A549 (cell line): ENCODE data around the gene SLC32A1. TPM values are rescaled to one million over a fixed set of nuclear protein-coding genes. Genes with fewer than 3 reads are reported as not detected.

Experiments used
- ATAC-seq, 2 experiments: fragments of 200-7000 bp in 1 of 2; fragments of >200 bp in 1 of 2; cut with Nextera tagmentation in 1 of 2; cut with Tn5 transposase in 1 of 2; 3 replicates each; pipeline versions ENCODE4 v1.8.0 to v1.9.1; 2018 to 2020; ENCODE audit warnings: mild to moderate bottlenecking in 1 of 2, moderate library complexity in 1 of 2
- CTCF ChIA-PET: fragments of 300-600 bp; sonication (Branson Sonifier 250); formaldehyde crosslinking; extraction: SDS; loops from one replicate; lab custom pipeline; 2021; ENCODE audit warnings: antibody characterized with exemption, inconsistent platforms; lab: Yijun Ruan, JAX
- POLR2A ChIA-PET: fragments of 350-600 bp; formaldehyde crosslinking; extraction: SDS; loops from one replicate; lab custom pipeline; 2021; ENCODE audit warnings: antibody characterized with exemption, inconsistent platforms; lab: Yijun Ruan, JAX
- DNase-seq, 2 experiments: peaks; one replicate each; pipeline versions ENCODE4 v3.0.0 to v3.0.0-alpha.2; 2011 to 2016; ENCODE audit warnings: low read depth in 1 of 2, low spot score in 1 of 2
- FAIRE-seq: peaks from 2 replicates; lab custom pipeline; 2011; peaks lifted over from hg19 to GRCh38; lab: Jason Lieb, UNC
- H3K27ac ChIP-seq, 2 experiments: fragments of >200 bp; sonication (Bioruptor Twin); formaldehyde crosslinking; 3 replicates each; pipeline ENCODE4 v1.5.1; 2016 to 2017
- H3K4me1 ChIP-seq: fragments of >200 bp; sonication (Bioruptor Twin); formaldehyde crosslinking; 3 replicates; pipeline ENCODE4 v1.6.1; 2016
- H3K4me2 ChIP-seq: fragments of >200 bp; sonication (Bioruptor Twin); formaldehyde crosslinking; 3 replicates; pipeline ENCODE4 v1.6.1; 2016
- H3K4me3 ChIP-seq: fragments of >200 bp; sonication (Bioruptor Twin); formaldehyde crosslinking; 3 replicates; pipeline ENCODE4 v1.5.1; 2016
- H3K9me3 ChIP-seq: fragments of >200 bp; sonication (Bioruptor Twin); formaldehyde crosslinking; 3 replicates; pipeline ENCODE4 v1.6.1; 2016
- CBX8 ChIP-seq: fragments of 200-600 bp; sonication (generic); IDR thresholded peaks from 2 replicates; pipeline ENCODE4 v1.6.1; 2016
- CHD2 ChIP-seq: fragments of 150-350 bp; IDR thresholded peaks from 2 replicates; pipeline ENCODE4 v1.6.1; 2014; ENCODE audit warnings: low read length; ENCODE audit not compliant: partially characterized antibody
- E2F6 ChIP-seq: IDR thresholded peaks from 2 replicates; pipeline ENCODE4 v1.6.1; 2012; ENCODE audit warnings: low read depth, borderline replicate concordance
- FOSB ChIP-seq: fragments of 250-450 bp; sonication (Bioruptor Pico); IDR thresholded peaks from 2 replicates; pipeline ENCODE4 v1.5.0; 2020; ENCODE audit warnings: mild to moderate bottlenecking, moderate library complexity
- HDAC2 ChIP-seq: fragments of 200-600 bp; sonication (generic); IDR thresholded peaks from 2 replicates; pipeline ENCODE4 v1.6.1; 2016
- HOXB5 ChIP-seq: fragments of 250-450 bp; sonication (Bioruptor Pico); IDR thresholded peaks from 2 replicates; pipeline ENCODE4 v1.5.0; 2020; ENCODE audit warnings: mild to moderate bottlenecking, moderate library complexity
- JUN ChIP-seq, 2 experiments: fragments of >200 bp; sonication (Bioruptor Twin); formaldehyde crosslinking; IDR thresholded peaks; 2 replicates in 1 of 2; 3 replicates in 1 of 2; pipeline ENCODE4 v1.6.1; 2016 to 2017
- KDM5A ChIP-seq: fragments of 200-600 bp; sonication (generic); IDR thresholded peaks from 2 replicates; pipeline ENCODE4 v1.6.1; 2016; ENCODE audit warnings: antibody characterized with exemption, mild to moderate bottlenecking
- MAZ ChIP-seq: fragments of 150-350 bp; IDR thresholded peaks from 2 replicates; pipeline ENCODE4 v1.6.1; 2014; ENCODE audit warnings: antibody characterized with exemption, low read depth, low read length, borderline replicate concordance
- PHF8 ChIP-seq: fragments of 200-600 bp; sonication (generic); IDR thresholded peaks from 2 replicates; pipeline ENCODE4 v1.6.1; 2016; ENCODE audit warnings: low read depth, mild to moderate bottlenecking, antibody characterized with exemption, moderate library complexity, borderline replicate concordance
- POLR2A ChIP-seq: IDR thresholded peaks from 2 replicates; pipeline ENCODE4 v1.6.1; 2012; ENCODE audit warnings: mild to moderate bottlenecking, low read length
- RCOR1 ChIP-seq: fragments of 150-350 bp; IDR thresholded peaks from 2 replicates; pipeline ENCODE4 v1.6.1; 2014; ENCODE audit warnings: antibody characterized with exemption, low read length, low read depth
- USF2 ChIP-seq: fragments of 450-650 bp; IDR thresholded peaks from 2 replicates; pipeline ENCODE4 v1.6.1; 2014; ENCODE audit warnings: antibody characterized with exemption
- ZSCAN20 ChIP-seq: fragments of 250-450 bp; sonication (Bioruptor Pico); IDR thresholded peaks from 2 replicates; pipeline ENCODE4 v1.8.0; 2022; ENCODE audit warnings: mild to moderate bottlenecking, moderate library complexity
- WGBS: methylation state at CpG from one replicate; pipeline ENCODE4 v1.1.6; 2017; ENCODE audit errors: missing lambda C conversion rate; 5-methylcytosine and 5-hydroxymethylcytosine counted together
- polyA plus RNA-seq, 4 experiments: library from polyadenylated mRNA; depleted of rRNA in 3 of 4; stranded (reverse); fragments of >200 nt; fragmentation: RNase III in 1 of 4; extraction: RNeasy Plus Mini Kit Qiagen cat#74134 plus additional on column Dnase treatment in 1 of 4; gene quantifications; 2 replicates in 3 of 4; 3 replicates in 1 of 4; pipeline ENCODE4 v1.2.3, GENCODE V29; 2011 to 2017
- TF ChIP-seq, protein P1 (sequence below): fragments of 150-350 bp; IDR thresholded peaks from 2 replicates; pipeline ENCODE4 v1.6.1; 2014; ENCODE audit warnings: low read depth, mild to moderate bottlenecking, low read length
- TF ChIP-seq, protein P2 (sequence below): IDR thresholded peaks from 2 replicates; pipeline ENCODE4 v1.6.1; 2012
- TF ChIP-seq, protein P3 (sequence below): fragments of >200 bp; sonication (Bioruptor Twin); formaldehyde crosslinking; IDR thresholded peaks from 3 replicates; pipeline ENCODE4 v1.6.1; 2016
- TF ChIP-seq, protein P4 (sequence below): fragments of >200 bp; sonication (Bioruptor Twin); formaldehyde crosslinking; IDR thresholded peaks from 2 replicates; pipeline ENCODE4 v1.6.1; 2016

The SLC32A1 gene
- polyA plus RNA-seq, 2 of the 4 experiments (the other 2 are of a cell fraction) = not detected

DNA sequence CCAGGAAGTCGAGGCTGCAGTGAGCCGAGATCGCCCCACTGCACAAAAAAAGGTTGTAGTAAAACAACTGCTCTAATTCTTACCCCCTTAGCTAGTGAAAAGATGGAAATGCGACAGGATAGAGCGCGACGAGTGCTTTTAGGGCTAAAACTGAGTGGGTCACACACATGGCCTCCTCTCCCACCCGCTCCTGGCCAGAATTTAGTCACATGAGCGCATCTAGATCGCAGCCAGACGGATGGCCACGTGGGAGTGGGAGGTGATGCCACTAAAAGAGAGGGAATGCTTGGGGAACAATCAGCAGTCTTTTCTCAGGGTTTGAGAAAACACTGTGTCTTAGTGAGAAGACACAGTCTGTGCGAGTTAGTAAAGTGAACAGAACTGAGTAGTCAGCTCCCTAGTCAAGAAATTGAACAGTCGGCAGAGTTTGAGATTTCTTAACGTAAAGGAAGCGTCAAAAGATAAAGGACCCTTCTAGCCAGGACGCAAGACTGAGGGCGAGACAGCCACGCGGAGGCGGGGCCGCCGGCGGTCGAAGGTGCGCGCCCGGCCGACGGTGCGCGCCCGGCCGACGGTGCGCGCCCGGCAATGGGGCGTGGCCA is 23.3 kb downstream of the SLC32A1 start:
- ChIA-PET CTCF (interaction anchor here (0.8 to 16.3 kb wide), 8 partner anchors 8 to 102 kb away, joined by 3 to 253 read pairs (median 6); no protein-coding TSS in a partner anchor), POLR2A (interaction anchor here (0.6 to 0.8 kb wide), 3 partner anchors 62 to 180 kb away, joined by 3 to 11 read pairs (median 6); no protein-coding TSS in a partner anchor)
- no peak for FAIRE-seq
- H3K4me1 ChIP-seq = peaks cover 11% of the 10 kb centered on the region; the same call in 2 of the 3 replicates
- TF ChIP-seq E2F6 (peak; percentile 53), HOXB5 (no peak), USF2 (peak; percentile 65)
- TF ChIP-seq, protein P1, sequence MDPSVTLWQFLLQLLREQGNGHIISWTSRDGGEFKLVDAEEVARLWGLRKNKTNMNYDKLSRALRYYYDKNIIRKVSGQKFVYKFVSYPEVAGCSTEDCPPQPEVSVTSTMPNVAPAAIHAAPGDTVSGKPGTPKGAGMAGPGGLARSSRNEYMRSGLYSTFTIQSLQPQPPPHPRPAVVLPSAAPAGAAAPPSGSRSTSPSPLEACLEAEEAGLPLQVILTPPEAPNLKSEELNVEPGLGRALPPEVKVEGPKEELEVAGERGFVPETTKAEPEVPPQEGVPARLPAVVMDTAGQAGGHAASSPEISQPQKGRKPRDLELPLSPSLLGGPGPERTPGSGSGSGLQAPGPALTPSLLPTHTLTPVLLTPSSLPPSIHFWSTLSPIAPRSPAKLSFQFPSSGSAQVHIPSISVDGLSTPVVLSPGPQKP = no peak
- TF ChIP-seq, protein P2, sequence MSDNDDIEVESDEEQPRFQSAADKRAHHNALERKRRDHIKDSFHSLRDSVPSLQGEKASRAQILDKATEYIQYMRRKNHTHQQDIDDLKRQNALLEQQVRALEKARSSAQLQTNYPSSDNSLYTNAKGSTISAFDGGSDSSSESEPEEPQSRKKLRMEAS = peak; percentile 59; the same call in 1 of the 2 replicates
- no peaks in the 10 kb centered on the region for H3K9me3 ChIP-seq
- H3K27ac ChIP-seq = peak overlapping the region; percentile 62 to 96
- peak in 1 of 2 experiments; percentile 86; a peak in 3 of 6 replicates for ATAC-seq
- peak overlapping the region; percentile 99 for H3K4me3 ChIP-seq
- H3K4me2 ChIP-seq = peak overlapping the region; percentile 89
- DNase-seq = no peak
- 23% methylated on average over 34 of the region's 39 CpGs for WGBS

- peak; percentile 94 to 95 for ATAC-seq
- Histone ChIP-seq H3K9me3 (no peaks in the 10 kb centered on the region), H3K4me1 (peaks cover 11% of the 10 kb centered on the region; the same call in 2 of the 3 replicates), H3K4me3 (peak within 1 kb of the TSS; percentile 99), H3K4me2 (peak within 1 kb of the TSS; percentile 89), H3K27ac (peak within 1 kb of the TSS; percentile 96)
- TF ChIP-seq JUN (IDR thresholded peaks at IDR 0.05) (peak; percentile 44 to 78; a peak in 3 of 5 replicates), PHF8 (peak; percentile 95), KDM5A (no peak), HDAC2 (no peak), HOXB5 (no peak), MAZ (no peak), FOSB (CRISPR knock-in tag) (no peak), RCOR1 (no peak), E2F6 (0 out of 2 replicates have a peak, but pooled peaks have one; percentile 37), CBX8 (no peak), POLR2A (peak; percentile 98), ZSCAN20 (CRISPR knock-in tag) (no peak), CHD2 (no peak)
- TF ChIP-seq, protein P3, sequence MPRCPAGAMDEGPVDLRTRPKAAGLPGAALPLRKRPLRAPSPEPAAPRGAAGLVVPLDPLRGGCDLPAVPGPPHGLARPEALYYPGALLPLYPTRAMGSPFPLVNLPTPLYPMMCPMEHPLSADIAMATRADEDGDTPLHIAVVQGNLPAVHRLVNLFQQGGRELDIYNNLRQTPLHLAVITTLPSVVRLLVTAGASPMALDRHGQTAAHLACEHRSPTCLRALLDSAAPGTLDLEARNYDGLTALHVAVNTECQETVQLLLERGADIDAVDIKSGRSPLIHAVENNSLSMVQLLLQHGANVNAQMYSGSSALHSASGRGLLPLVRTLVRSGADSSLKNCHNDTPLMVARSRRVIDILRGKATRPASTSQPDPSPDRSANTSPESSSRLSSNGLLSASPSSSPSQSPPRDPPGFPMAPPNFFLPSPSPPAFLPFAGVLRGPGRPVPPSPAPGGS = 0 out of 3 replicates have a peak, but pooled peaks have one; percentile 50
- TF ChIP-seq, protein P4, sequence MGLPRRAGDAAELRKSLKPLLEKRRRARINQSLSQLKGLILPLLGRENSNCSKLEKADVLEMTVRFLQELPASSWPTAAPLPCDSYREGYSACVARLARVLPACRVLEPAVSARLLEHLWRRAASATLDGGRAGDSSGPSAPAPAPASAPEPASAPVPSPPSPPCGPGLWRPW = no peak
- TF ChIP-seq, protein P2 = peak; percentile 79
- FAIRE-seq = no peak
- under 1% methylated on average over 17 of the region's 84 CpGs for WGBS
- CTCF ChIA-PET = interaction anchor here (0.8 to 16.3 kb wide), 9 partner anchors 9 to 115 kb away, joined by 3 to 253 read pairs (median 14); partner anchors contain the start of gene SLC32A1
- DNase-seq = peak; percentile 81 to 90
- POLR2A ChIA-PET = interaction anchor here (0.6 to 0.8 kb wide), 3 partner anchors 61 to 179 kb away, joined by 3 to 11 read pairs (median 6); no protein-coding TSS in a partner anchor
These were observed 24.0 kb downstream of the SLC32A1 start, which contains the start of gene ACTR5 for GRCh38 chr20:38748097-38748860. Gene ACTR5 (plus strand): TSS chr20:38748460. CDS start chr20:38748479, 19 bp downstream.
